ENCODE measurements around the gene BEND7. TPM values are rescaled to one million over a fixed set of nuclear protein-coding genes. Genes with fewer than 3 reads are reported as not detected.

The BEND7 gene
- total and polyA plus RNA-seq, 8 donors = 12.8 to 21.3 (median 19.6) TPM

- H3K4me3 ChIP-seq = no peak overlapping the region
- DNase-seq = no peak
- H3K27ac ChIP-seq = no peak overlapping the region
- H3K9me3 ChIP-seq = no peaks in the 10 kb centered on the region
- no peak for TF ChIP-seq CTCF (IDR thresholded peaks at IDR 0.05)
- H3K36me3 ChIP-seq = no peaks in the 10 kb centered on the region
- no peak for ATAC-seq
- no peaks in the 10 kb centered on the region for H3K27me3 ChIP-seq
- H3K4me1 ChIP-seq = no peaks in the 10 kb centered on the region
- intact Hi-C loops (cut with DNase I) = no loop called here
Measured at GRCh38 chr10:13483951-13484350, 44.9 kb downstream of the BEND7 start.

- Histone ChIP-seq H3K27me3 (no peaks in the 10 kb centered on the region), H3K36me3 (no peaks in the 10 kb centered on the region), H3K27ac (no peak overlapping the region), H3K4me3 (no peak overlapping the region), H3K4me1 (no peaks in the 10 kb centered on the region), H3K9me3 (no peaks in the 10 kb centered on the region)
- ATAC-seq = peak; percentile 59
- DNase-seq = no peak
- TF ChIP-seq CTCF (IDR thresholded peaks at IDR 0.05) = no peak
- intact Hi-C loops (cut with DNase I) = no loop called here
Measured at GRCh38 chr10:13483073-13483472, 45.7 kb downstream of the BEND7 start.

- no peaks in the 10 kb centered on the region for H3K4me1 ChIP-seq
- intact Hi-C loops (cut with DNase I) = no loop called here
- H3K4me3 ChIP-seq = no peak overlapping the region
- no peak for ATAC-seq
- no peak overlapping the region for H3K27ac ChIP-seq
- no peak for DNase-seq
- no peaks in the 10 kb centered on the region for H3K36me3 ChIP-seq
- no peaks in the 10 kb centered on the region for H3K9me3 ChIP-seq
- H3K27me3 ChIP-seq = no peaks in the 10 kb centered on the region
- no peak for TF ChIP-seq CTCF (IDR thresholded peaks at IDR 0.05)
Measured at GRCh38 chr10:13481690-13482089, 47.1 kb downstream of the BEND7 start.

- Histone ChIP-seq H3K27ac (no peak overlapping the region), H3K36me3 (no peaks in the 10 kb centered on the region), H3K4me3 (no peak overlapping the region), H3K4me1 (no peaks in the 10 kb centered on the region), H3K27me3 (no peaks in the 10 kb centered on the region), H3K9me3 (no peaks in the 10 kb centered on the region)
- TF ChIP-seq CTCF (IDR thresholded peaks at IDR 0.05) = no peak
- intact Hi-C loops (cut with DNase I) = no loop called here
- ATAC-seq = no peak
- DNase-seq = no peak
Measured at GRCh38 chr10:13475124-13475523, 53.7 kb downstream of the BEND7 start.

GRCh38 chr10:13473986-13474385, 54.8 kb downstream of the BEND7 start:
- ATAC-seq = no peak
- intact Hi-C loops (cut with DNase I) = no loop called here
- no peaks in the 10 kb centered on the region for H3K4me1 ChIP-seq

More at GRCh38 chr10:13473986-13474385, 54.8 kb downstream of the BEND7 start:
- Histone ChIP-seq H3K27me3 (no peaks in the 10 kb centered on the region), H3K4me3 (no peak overlapping the region), H3K9me3 (no peaks in the 10 kb centered on the region), H3K27ac (no peak overlapping the region), H3K36me3 (no peaks in the 10 kb centered on the region)
- DNase-seq = no peak
- no peak for TF ChIP-seq CTCF (IDR thresholded peaks at IDR 0.05)
